Measurements from ENCODE around the gene SRPK3.

The SRPK3 gene

GRCh38 chrX:153804621-153805020 is 23.8 kb downstream of the SRPK3 start:
- Histone ChIP-seq H3K4ac (ENCODE audit: low read length) (no peak overlapping the region), H3K23ac (ENCODE audit: low read depth, low read length, poor library complexity) (no peak overlapping the region), H2AK5ac (ENCODE audit: low read depth, low read length) (no peak overlapping the region), H2BK12ac (ENCODE audit: low read length) (no peak overlapping the region), H3K27me3 (ENCODE audit: control insufficient read depth in 3 of 3, insufficient read depth in 3 of 3, low read depth in 1 of 3, low read length in 3 of 3) (peaks cover 0 to 17% (median 0%) of the 10 kb centered on the region in 3 experiments), H3K9ac (ENCODE audit: low read depth, low read length, poor library complexity) (no peak overlapping the region), H3K27ac (replicated peaks; ENCODE audit: low read length) (no peak overlapping the region), H3K79me1 (ENCODE audit: low read depth, low read length) (no peaks in the 10 kb centered on the region), H3K4me2 (ENCODE audit: insufficient read depth, low read length, poor library complexity, severe bottlenecking) (no peak overlapping the region), H2AFZ (ENCODE audit: low read length) (no peak overlapping the region), H4K91ac (ENCODE audit: low read depth, low read length, poor library complexity) (no peak overlapping the region), H3K14ac (ENCODE audit: low read length) (no peak overlapping the region), H3K4me3 (ENCODE audit: low read length in 2 of 2) (no peak overlapping the region), H3K36me3 (replicated peaks in 1 of 2; ENCODE audit: control insufficient read depth in 2 of 2, insufficient read depth in 2 of 2, low read length in 2 of 2) (peaks cover 0 to 13% of the 10 kb centered on the region in 2 donors), H2BK120ac (ENCODE audit: low read depth, low read length) (no peak overlapping the region), H2BK15ac (ENCODE audit: low read length) (no peak overlapping the region), H3K9me3 (replicated peaks in 1 of 2; ENCODE audit: control insufficient read depth in 2 of 2, insufficient read depth in 1 of 2, low read depth in 1 of 2, low read length in 2 of 2) (no peaks in the 10 kb centered on the region), H4K8ac (ENCODE audit: low read depth, low read length) (no peak overlapping the region), H2BK5ac (ENCODE audit: low read length) (no peak overlapping the region), H3K18ac (ENCODE audit: low read length) (no peak overlapping the region), H3K4me1 (ENCODE audit: control insufficient read depth in 2 of 2, insufficient read depth in 1 of 2, low read depth in 1 of 2, low read length in 2 of 2) (no peaks in the 10 kb centered on the region)
- no CpG with 5 or more reads among the region's 25 CpGs for WGBS, 2 donors (ENCODE audit: extremely low coverage in 2 of 2, insufficient read length in 2 of 2, insufficient replicate concordance in 1 of 2)
- DNase-seq (ENCODE audit: low spot score): no peak

- no peak overlapping the region for H3K23ac ChIP-seq (ENCODE audit: low read depth, low read length, poor library complexity)
- no peak overlapping the region for H3K4me2 ChIP-seq (ENCODE audit: insufficient read depth, low read length, poor library complexity, severe bottlenecking)
- H3K36me3 ChIP-seq (replicated peaks in 1 of 2; ENCODE audit: control insufficient read depth in 2 of 2, insufficient read depth in 2 of 2, low read length in 2 of 2): peaks cover 0 to 13% of the 10 kb centered on the region in 2 donors
- no peak overlapping the region for H2AK5ac ChIP-seq (ENCODE audit: low read depth, low read length)
- H3K4me3 ChIP-seq (ENCODE audit: low read length in 2 of 2): no peak overlapping the region
- no peak for DNase-seq (ENCODE audit: low spot score)
- no peak overlapping the region for H2BK120ac ChIP-seq (ENCODE audit: low read depth, low read length)
- H3K9ac ChIP-seq (ENCODE audit: low read depth, low read length, poor library complexity): no peak overlapping the region
- no peak overlapping the region for H3K14ac ChIP-seq (ENCODE audit: low read length)
- no peak overlapping the region for H2BK5ac ChIP-seq (ENCODE audit: low read length)
- H3K4ac ChIP-seq (ENCODE audit: low read length): no peak overlapping the region
- H3K18ac ChIP-seq (ENCODE audit: low read length): no peak overlapping the region
- H4K8ac ChIP-seq (ENCODE audit: low read depth, low read length): no peak overlapping the region
- peaks cover 0 to 22% (median 0%) of the 10 kb centered on the region in 3 experiments for H3K27me3 ChIP-seq (ENCODE audit: control insufficient read depth in 3 of 3, insufficient read depth in 3 of 3, low read depth in 1 of 3, low read length in 3 of 3)
- H3K4me1 ChIP-seq (ENCODE audit: control insufficient read depth in 2 of 2, insufficient read depth in 1 of 2, low read depth in 1 of 2, low read length in 2 of 2): no peaks in the 10 kb centered on the region
- no peaks in the 10 kb centered on the region for H3K9me3 ChIP-seq (replicated peaks in 1 of 2; ENCODE audit: control insufficient read depth in 2 of 2, insufficient read depth in 1 of 2, low read depth in 1 of 2, low read length in 2 of 2)
- WGBS, 2 donors (ENCODE audit: extremely low coverage in 2 of 2, insufficient read length in 2 of 2, insufficient replicate concordance in 1 of 2): no CpG with 5 or more reads among the region's 13 CpGs
- H2BK12ac ChIP-seq (ENCODE audit: low read length): peak overlapping the region; percentile 16
- H2BK15ac ChIP-seq (ENCODE audit: low read length): no peak overlapping the region
- no peak overlapping the region for H4K91ac ChIP-seq (ENCODE audit: low read depth, low read length, poor library complexity)
- H2AFZ ChIP-seq (ENCODE audit: low read length): no peak overlapping the region
- no peak overlapping the region for H3K27ac ChIP-seq (replicated peaks; ENCODE audit: low read length)
- H3K79me1 ChIP-seq (ENCODE audit: low read depth, low read length): no peaks in the 10 kb centered on the region
Observed at GRCh38 chrX:153805436-153805835, 24.6 kb downstream of the SRPK3 start.

GRCh38 chrX:153806999-153807575 is 26.2 kb downstream of the SRPK3 start:
- no CpG with 5 or more reads among the region's 28 CpGs for whole genome bisulfite sequencing, 2 donors (ENCODE audit: extremely low coverage in 2 of 2, insufficient read length in 2 of 2, insufficient replicate concordance in 1 of 2)

GRCh38 chrX:153807976-153808375 is 27.1 kb downstream of the SRPK3 start:
- Histone ChIP-seq H2BK15ac (ENCODE audit: low read length) (no peak overlapping the region), H3K36me3 (replicated peaks in 1 of 2; ENCODE audit: control insufficient read depth in 2 of 2, insufficient read depth in 2 of 2, low read length in 2 of 2) (peaks cover 0 to 14% of the 10 kb centered on the region in 2 donors), H3K14ac (ENCODE audit: low read length) (no peak overlapping the region), H3K27me3 (ENCODE audit: control insufficient read depth in 3 of 3, insufficient read depth in 3 of 3, low read depth in 1 of 3, low read length in 3 of 3) (peaks cover 0 to 29% (median 0%) of the 10 kb centered on the region in 3 experiments), H4K8ac (ENCODE audit: low read depth, low read length) (no peak overlapping the region), H2BK5ac (ENCODE audit: low read length) (no peak overlapping the region), H3K23ac (ENCODE audit: low read depth, low read length, poor library complexity) (no peak overlapping the region), H3K9me3 (replicated peaks in 1 of 2; ENCODE audit: control insufficient read depth in 2 of 2, insufficient read depth in 1 of 2, low read depth in 1 of 2, low read length in 2 of 2) (no peaks in the 10 kb centered on the region), H3K18ac (ENCODE audit: low read length) (no peak overlapping the region), H3K9ac (ENCODE audit: low read depth, low read length, poor library complexity) (no peak overlapping the region), H4K91ac (ENCODE audit: low read depth, low read length, poor library complexity) (no peak overlapping the region), H3K27ac (replicated peaks; ENCODE audit: low read length) (no peak overlapping the region), H2AFZ (ENCODE audit: low read length) (no peak overlapping the region), H3K79me1 (ENCODE audit: low read depth, low read length) (no peaks in the 10 kb centered on the region), H2AK5ac (ENCODE audit: low read depth, low read length) (no peak overlapping the region), H3K4ac (ENCODE audit: low read length) (no peak overlapping the region), H3K4me3 (ENCODE audit: low read length in 2 of 2) (no peak overlapping the region), H2BK12ac (ENCODE audit: low read length) (no peak overlapping the region), H2BK120ac (ENCODE audit: low read depth, low read length) (no peak overlapping the region), H3K4me2 (ENCODE audit: insufficient read depth, low read length, poor library complexity, severe bottlenecking) (no peak overlapping the region), H3K4me1 (ENCODE audit: control insufficient read depth in 2 of 2, insufficient read depth in 1 of 2, low read depth in 1 of 2, low read length in 2 of 2) (peaks cover 7 to 8% of the 10 kb centered on the region in 2 donors)
- no CpG with 5 or more reads among the region's 19 CpGs for WGBS, 2 donors (ENCODE audit: extremely low coverage in 2 of 2, insufficient read length in 2 of 2, insufficient replicate concordance in 1 of 2)
- DNase-seq (ENCODE audit: low spot score): no peak

More at GRCh38 chrX:153806999-153807575, 26.2 kb downstream of the SRPK3 start:
- H2BK12ac ChIP-seq (ENCODE audit: low read length): no peak overlapping the region
- no peak overlapping the region for H3K4ac ChIP-seq (ENCODE audit: low read length)
- no peaks in the 10 kb centered on the region for H3K9me3 ChIP-seq (replicated peaks in 1 of 2; ENCODE audit: control insufficient read depth in 2 of 2, insufficient read depth in 1 of 2, low read depth in 1 of 2, low read length in 2 of 2)
- no peak for DNase-seq (ENCODE audit: low spot score)
- H3K4me2 ChIP-seq (ENCODE audit: insufficient read depth, low read length, poor library complexity, severe bottlenecking): no peak overlapping the region
- H4K91ac ChIP-seq (ENCODE audit: low read depth, low read length, poor library complexity): no peak overlapping the region
- H3K27ac ChIP-seq (replicated peaks; ENCODE audit: low read length): no peak overlapping the region
- no peak overlapping the region for H2BK120ac ChIP-seq (ENCODE audit: low read depth, low read length)
- H3K14ac ChIP-seq (ENCODE audit: low read length): no peak overlapping the region
- H3K4me1 ChIP-seq (ENCODE audit: control insufficient read depth in 2 of 2, insufficient read depth in 1 of 2, low read depth in 1 of 2, low read length in 2 of 2): peaks cover 1 to 2% of the 10 kb centered on the region in 2 donors
- peaks cover 0 to 15% of the 10 kb centered on the region in 2 donors for H3K36me3 ChIP-seq (replicated peaks in 1 of 2; ENCODE audit: control insufficient read depth in 2 of 2, insufficient read depth in 2 of 2, low read length in 2 of 2)
- peaks cover 0 to 29% (median 0%) of the 10 kb centered on the region in 3 experiments for H3K27me3 ChIP-seq (ENCODE audit: control insufficient read depth in 3 of 3, insufficient read depth in 3 of 3, low read depth in 1 of 3, low read length in 3 of 3)
- H3K23ac ChIP-seq (ENCODE audit: low read depth, low read length, poor library complexity): no peak overlapping the region
- H4K8ac ChIP-seq (ENCODE audit: low read depth, low read length): no peak overlapping the region
- no peaks in the 10 kb centered on the region for H3K79me1 ChIP-seq (ENCODE audit: low read depth, low read length)
- H2AFZ ChIP-seq (ENCODE audit: low read length): no peak overlapping the region
- H3K9ac ChIP-seq (ENCODE audit: low read depth, low read length, poor library complexity): no peak overlapping the region
- H3K18ac ChIP-seq (ENCODE audit: low read length): no peak overlapping the region
- no peak overlapping the region for H3K4me3 ChIP-seq (ENCODE audit: low read length in 2 of 2)
- no peak overlapping the region for H2BK5ac ChIP-seq (ENCODE audit: low read length)
- no peak overlapping the region for H2BK15ac ChIP-seq (ENCODE audit: low read length)
- no peak overlapping the region for H2AK5ac ChIP-seq (ENCODE audit: low read depth, low read length)

Measured in neuronal stem cell (in vitro differentiated cells).